DOHH2 (cell line): ENCODE data around the gene ACOX3.

Source experiments
- H3F3A ChIP-seq: fragments of 200-600 bp; sonication (generic), shearing (Covaris generic); 2 replicates; pipeline ENCODE4 v1.6.0; 2016; ENCODE audit warnings: antibody characterized with exemption, mild to moderate bottlenecking; ENCODE audit not compliant: control insufficient read depth, insufficient read depth
- H3K27ac ChIP-seq: fragments of 200-600 bp; sonication (generic); 2 replicates; pipeline ENCODE4 v1.5.1; 2014; ENCODE audit warnings: low read depth, mild to moderate bottlenecking, low read length, moderate library complexity
- H3K27me3 ChIP-seq: fragments of 200-600 bp; sonication (generic); 2 replicates; pipeline ENCODE4 v1.6.1; 2014; ENCODE audit warnings: mild to moderate bottlenecking, low read length, mixed read lengths; ENCODE audit not compliant: control insufficient read depth
- H3K36me3 ChIP-seq: fragments of 200-600 bp; sonication (generic); 2 replicates; pipeline ENCODE4 v1.6.1; 2014; ENCODE audit warnings: mild to moderate bottlenecking, low read length, moderate library complexity, mixed read lengths; ENCODE audit not compliant: control insufficient read depth
- H3K4me1 ChIP-seq: fragments of 200-600 bp; sonication (generic); 2 replicates; pipeline ENCODE4 v1.6.1; 2014; ENCODE audit warnings: mild to moderate bottlenecking, low read length, mixed read lengths; ENCODE audit not compliant: control insufficient read depth
- H3K4me2 ChIP-seq: fragments of 200-600 bp; sonication (generic); 2 replicates; pipeline ENCODE4 v1.6.0; 2014; ENCODE audit warnings: mild to moderate bottlenecking, low read length, moderate library complexity
- H3K4me3 ChIP-seq: fragments of 200-600 bp; sonication (generic); 2 replicates; pipeline ENCODE4 v1.5.1; 2014; ENCODE audit warnings: mild to moderate bottlenecking, low read length, mixed read lengths
- H3K79me2 ChIP-seq: fragments of 200-600 bp; sonication (generic); 2 replicates; pipeline ENCODE4 v1.6.1; 2014; ENCODE audit warnings: mild to moderate bottlenecking, low read length, mixed read lengths; ENCODE audit not compliant: control insufficient read depth
- H3K9me2 ChIP-seq: fragments of 200-600 bp; sonication (generic); replicated peaks from 2 replicates; pipeline ENCODE4 v1.6.1; 2014; ENCODE audit warnings: mild to moderate bottlenecking, low read length, mixed read lengths; ENCODE audit not compliant: control insufficient read depth
- H3K9me3 ChIP-seq: fragments of 200-600 bp; sonication (generic); 2 replicates; pipeline ENCODE4 v1.6.1; 2014; ENCODE audit warnings: antibody characterized with exemption, low read length, mixed read lengths; ENCODE audit not compliant: control insufficient read depth, insufficient read depth
- H4K20me1 ChIP-seq: fragments of 200-600 bp; sonication (generic); 2 replicates; pipeline ENCODE4 v1.6.0; 2014; ENCODE audit warnings: low read depth, mild to moderate bottlenecking, antibody characterized with exemption, low read length, moderate library complexity; ENCODE audit not compliant: control insufficient read depth, insufficient read depth
- EZH2phosphoT487 ChIP-seq: fragments of 200-600 bp; sonication (generic); IDR thresholded peaks from 2 replicates; pipeline ENCODE4 v1.6.1; 2017; ENCODE audit warnings: borderline replicate concordance, mild to moderate bottlenecking, antibody characterized with exemption, low read length, moderate library complexity, mixed read lengths
- TF ChIP-seq, protein P1 (sequence below): fragments of 200-600 bp; sonication (generic); IDR thresholded peaks from one replicate; pipeline ENCODE4 v1.5.1; 2014; ENCODE audit warnings: antibody characterized with exemption, mild to moderate bottlenecking, low read depth, low read length; ENCODE audit not compliant: poor library complexity, severe bottlenecking

The ACOX3 gene

DNA sequence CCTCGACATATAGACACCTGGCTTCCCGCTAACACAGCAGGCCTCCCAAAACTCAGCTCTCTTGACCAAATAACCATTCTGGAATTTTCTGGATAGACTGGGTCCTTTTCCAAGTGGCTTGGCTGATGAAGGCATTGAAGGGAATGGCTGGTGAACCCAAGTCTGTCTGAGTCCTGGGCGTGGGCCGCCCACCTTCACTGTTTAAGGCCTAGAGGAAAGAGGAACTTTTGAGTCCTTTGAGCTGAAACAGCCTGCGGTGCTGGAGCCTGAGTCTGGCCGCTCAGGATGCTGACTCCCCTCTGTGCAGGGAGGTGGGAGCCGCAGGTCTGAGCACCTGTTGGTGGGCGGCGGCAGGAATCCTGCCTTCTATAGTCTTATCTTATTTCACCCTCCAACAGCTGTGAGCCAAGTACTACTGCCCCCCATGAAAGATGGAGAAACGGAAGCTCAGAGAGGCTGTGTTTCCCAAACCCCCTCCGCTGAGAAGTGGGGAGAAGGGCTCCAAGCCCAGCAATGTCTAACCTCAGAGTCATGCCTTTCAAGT is 23.4 kb downstream of the ACOX3 start:
- no peaks in the 10 kb centered on the region for H3K27me3 ChIP-seq
- H3K4me3 ChIP-seq, result no peak overlapping the region
- H3K79me2 ChIP-seq, result no peaks in the 10 kb centered on the region
- no peaks in the 10 kb centered on the region for H3K9me2 ChIP-seq
- TF ChIP-seq, protein P1, sequence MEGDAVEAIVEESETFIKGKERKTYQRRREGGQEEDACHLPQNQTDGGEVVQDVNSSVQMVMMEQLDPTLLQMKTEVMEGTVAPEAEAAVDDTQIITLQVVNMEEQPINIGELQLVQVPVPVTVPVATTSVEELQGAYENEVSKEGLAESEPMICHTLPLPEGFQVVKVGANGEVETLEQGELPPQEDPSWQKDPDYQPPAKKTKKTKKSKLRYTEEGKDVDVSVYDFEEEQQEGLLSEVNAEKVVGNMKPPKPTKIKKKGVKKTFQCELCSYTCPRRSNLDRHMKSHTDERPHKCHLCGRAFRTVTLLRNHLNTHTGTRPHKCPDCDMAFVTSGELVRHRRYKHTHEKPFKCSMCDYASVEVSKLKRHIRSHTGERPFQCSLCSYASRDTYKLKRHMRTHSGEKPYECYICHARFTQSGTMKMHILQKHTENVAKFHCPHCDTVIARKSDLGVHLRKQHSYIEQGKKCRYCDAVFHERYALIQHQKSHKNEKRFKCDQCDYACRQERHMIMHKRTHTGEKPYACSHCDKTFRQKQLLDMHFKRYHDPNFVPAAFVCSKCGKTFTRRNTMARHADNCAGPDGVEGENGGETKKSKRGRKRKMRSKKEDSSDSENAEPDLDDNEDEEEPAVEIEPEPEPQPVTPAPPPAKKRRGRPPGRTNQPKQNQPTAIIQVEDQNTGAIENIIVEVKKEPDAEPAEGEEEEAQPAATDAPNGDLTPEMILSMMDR, result no peak
- no peak for TF ChIP-seq EZH2phosphoT487
- H3K9me3 ChIP-seq, result no peaks in the 10 kb centered on the region
- H3F3A ChIP-seq, result no peaks in the 10 kb centered on the region
- H4K20me1 ChIP-seq, result no peaks in the 10 kb centered on the region
- no peak overlapping the region for H3K27ac ChIP-seq
- no peaks in the 10 kb centered on the region for H3K4me1 ChIP-seq
- peaks cover 4% of the 10 kb centered on the region; the same call in 1 of the 2 replicates for H3K36me3 ChIP-seq
- H3K4me2 ChIP-seq, result no peak overlapping the region

- no peak overlapping the region for H3K27ac ChIP-seq
- H4K20me1 ChIP-seq, result no peaks in the 10 kb centered on the region
- no peak overlapping the region for H3K4me3 ChIP-seq
- TF ChIP-seq, protein P1, result no peak
- no peak for TF ChIP-seq EZH2phosphoT487
- H3K36me3 ChIP-seq, result peaks cover 7% of the 10 kb centered on the region; the same call in 1 of the 2 replicates
- no peak overlapping the region for H3K4me2 ChIP-seq
- no peaks in the 10 kb centered on the region for H3K79me2 ChIP-seq
- no peaks in the 10 kb centered on the region for H3K9me2 ChIP-seq
- H3K4me1 ChIP-seq, result peaks cover 7% of the 10 kb centered on the region
- no peaks in the 10 kb centered on the region for H3K27me3 ChIP-seq
- no peaks in the 10 kb centered on the region for H3F3A ChIP-seq
- H3K9me3 ChIP-seq, result no peaks in the 10 kb centered on the region
These were observed 26.1 kb downstream of the ACOX3 start for GRCh38 chr4:8414377-8414776.

GRCh38 chr4:8412288-8412687 is 28.2 kb downstream of the ACOX3 start:
- Histone ChIP-seq H3K4me2 (no peak overlapping the region), H3K9me3 (no peaks in the 10 kb centered on the region), H3K4me1 (peaks cover 7% of the 10 kb centered on the region), H4K20me1 (no peaks in the 10 kb centered on the region), H3K27me3 (no peaks in the 10 kb centered on the region), H3F3A (no peaks in the 10 kb centered on the region), H3K4me3 (no peak overlapping the region), H3K79me2 (no peaks in the 10 kb centered on the region), H3K27ac (no peak overlapping the region), H3K9me2 (no peaks in the 10 kb centered on the region), H3K36me3 (peaks cover 7% of the 10 kb centered on the region; the same call in 1 of the 2 replicates)
- TF ChIP-seq EZH2phosphoT487, result no peak
- TF ChIP-seq, protein P1, result no peak
